ENCODE results near the gene LGALS16.

DNA sequence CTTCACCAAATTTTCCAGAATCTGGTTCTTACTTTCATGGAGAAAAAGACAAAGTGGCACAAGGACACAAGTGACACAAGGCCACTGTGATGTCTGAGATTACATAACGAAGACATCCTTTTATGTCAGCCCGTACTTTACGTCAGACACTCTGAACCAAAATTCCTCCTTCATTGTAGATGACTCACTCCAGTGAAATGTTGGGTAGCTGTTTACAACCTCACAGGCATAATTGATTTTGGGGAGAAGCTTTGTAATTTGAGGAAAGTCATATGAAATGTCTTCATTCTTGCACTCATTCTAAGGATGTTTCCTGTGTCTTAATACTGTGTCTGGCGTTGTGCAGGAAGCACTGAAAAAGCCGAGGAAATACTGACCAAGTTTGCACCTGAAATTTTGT lies 28.6 kb downstream of the LGALS16 start:
- TF ChIP-seq, protein P1, sequence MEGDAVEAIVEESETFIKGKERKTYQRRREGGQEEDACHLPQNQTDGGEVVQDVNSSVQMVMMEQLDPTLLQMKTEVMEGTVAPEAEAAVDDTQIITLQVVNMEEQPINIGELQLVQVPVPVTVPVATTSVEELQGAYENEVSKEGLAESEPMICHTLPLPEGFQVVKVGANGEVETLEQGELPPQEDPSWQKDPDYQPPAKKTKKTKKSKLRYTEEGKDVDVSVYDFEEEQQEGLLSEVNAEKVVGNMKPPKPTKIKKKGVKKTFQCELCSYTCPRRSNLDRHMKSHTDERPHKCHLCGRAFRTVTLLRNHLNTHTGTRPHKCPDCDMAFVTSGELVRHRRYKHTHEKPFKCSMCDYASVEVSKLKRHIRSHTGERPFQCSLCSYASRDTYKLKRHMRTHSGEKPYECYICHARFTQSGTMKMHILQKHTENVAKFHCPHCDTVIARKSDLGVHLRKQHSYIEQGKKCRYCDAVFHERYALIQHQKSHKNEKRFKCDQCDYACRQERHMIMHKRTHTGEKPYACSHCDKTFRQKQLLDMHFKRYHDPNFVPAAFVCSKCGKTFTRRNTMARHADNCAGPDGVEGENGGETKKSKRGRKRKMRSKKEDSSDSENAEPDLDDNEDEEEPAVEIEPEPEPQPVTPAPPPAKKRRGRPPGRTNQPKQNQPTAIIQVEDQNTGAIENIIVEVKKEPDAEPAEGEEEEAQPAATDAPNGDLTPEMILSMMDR (IDR thresholded peaks at IDR 0.05; ENCODE audit: low read depth, low read length) = no peak
- no peak for TF ChIP-seq POLR2A (IDR thresholded peaks at IDR 0.05; ENCODE audit: extremely low read depth, insufficient read length)
